HG03039 (cell line): Measurements from ENCODE around the gene SCUBE1.

Experiments used
- ATAC-seq: cut with Tn5 transposase; IDR thresholded peaks from one replicate; pipeline ENCODE4 v1.9.1; 2021; ENCODE audit warnings: mild to moderate bottlenecking, moderate library complexity; ENCODE audit not compliant: unreplicated experiment

SCUBE1 gene

DNA sequence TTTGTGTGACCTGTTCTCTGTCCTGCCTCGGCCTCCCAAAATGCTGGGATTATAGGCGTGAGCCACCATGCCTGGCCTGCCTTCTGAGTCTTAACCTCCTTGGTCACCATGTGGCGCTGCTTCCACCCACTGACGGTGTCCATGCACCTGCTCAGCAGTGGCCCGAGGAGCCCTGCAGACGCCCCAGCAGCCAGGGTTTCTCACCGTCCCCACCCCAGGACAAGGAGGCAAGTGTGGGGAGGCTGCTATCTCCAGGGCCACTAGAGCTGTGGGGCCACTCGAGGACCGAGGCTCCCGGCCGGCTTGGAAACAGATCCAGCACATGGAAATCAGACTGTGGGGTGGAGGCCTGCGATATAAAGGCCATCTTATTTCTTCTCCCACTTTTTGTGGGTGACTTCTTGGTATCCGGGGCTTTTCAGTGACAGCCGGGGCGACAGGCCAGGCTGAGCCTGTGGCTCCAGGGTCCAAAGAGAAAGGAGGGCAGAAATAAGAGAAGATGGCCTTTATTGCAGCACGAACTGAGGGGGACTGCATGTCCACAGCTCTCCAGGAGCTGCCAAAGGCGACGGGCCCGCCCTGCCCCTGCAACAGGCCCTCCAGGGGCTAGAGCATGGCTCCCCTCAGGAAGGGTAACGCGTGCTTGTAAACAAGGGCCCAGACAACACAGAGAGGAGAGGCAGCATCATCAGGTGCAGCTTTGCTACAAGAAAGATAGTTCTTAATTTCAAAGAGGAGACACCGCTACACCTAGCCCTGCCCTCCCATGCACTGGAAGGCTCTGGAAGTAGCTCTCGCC lies 176.8 kb downstream of the SCUBE1 start:
- ATAC-seq = no peak

DNA sequence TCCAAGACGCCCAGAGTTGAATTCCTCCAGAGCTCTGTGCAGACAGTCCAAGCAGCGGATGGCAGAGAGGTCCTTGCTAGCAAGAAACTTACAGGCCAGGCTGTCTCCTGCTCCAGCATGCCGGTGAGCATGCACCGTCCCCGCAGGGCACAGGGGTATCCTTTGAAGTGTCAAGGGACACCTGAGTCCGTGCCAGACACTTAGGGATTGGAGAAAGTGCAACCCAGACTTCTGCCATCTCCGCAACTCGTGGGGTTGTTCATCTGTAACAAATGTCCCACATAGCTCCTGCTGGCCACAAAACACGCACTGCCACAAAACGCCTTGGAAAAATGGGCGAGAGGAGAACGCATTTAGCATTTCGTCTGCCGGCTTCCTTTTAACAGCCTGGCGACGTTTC lies 178.5 kb downstream of the SCUBE1 start:
- ATAC-seq = no peak

DNA sequence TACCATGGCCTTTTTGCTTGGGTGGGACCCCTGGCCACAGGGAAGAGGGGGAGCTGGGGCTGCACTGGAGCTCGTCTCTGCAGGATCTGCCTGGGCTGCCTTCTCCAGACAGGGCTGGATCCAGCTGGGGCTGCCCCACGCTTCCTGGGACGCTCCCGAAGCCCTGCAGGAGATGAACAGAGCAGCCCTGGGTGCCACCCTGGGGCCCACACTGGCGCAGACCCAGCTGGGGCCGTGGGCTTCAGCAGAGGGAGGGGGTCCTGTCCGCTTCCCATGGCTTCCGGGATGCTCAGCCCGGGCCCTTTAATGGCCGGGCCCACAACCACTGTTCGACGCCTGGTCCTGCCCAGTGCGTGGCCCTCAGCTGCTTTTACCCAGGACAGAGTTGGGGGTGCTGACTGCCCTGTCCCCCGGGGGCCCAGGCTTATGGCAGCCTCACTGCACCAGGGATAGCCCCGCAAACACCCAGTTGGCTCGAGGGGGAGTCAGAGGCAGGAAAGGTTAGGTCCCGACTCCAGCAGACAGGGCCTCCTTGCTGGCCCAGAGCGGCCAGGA lies 179.9 kb downstream of the SCUBE1 start:
- ATAC-seq = no peak

DNA sequence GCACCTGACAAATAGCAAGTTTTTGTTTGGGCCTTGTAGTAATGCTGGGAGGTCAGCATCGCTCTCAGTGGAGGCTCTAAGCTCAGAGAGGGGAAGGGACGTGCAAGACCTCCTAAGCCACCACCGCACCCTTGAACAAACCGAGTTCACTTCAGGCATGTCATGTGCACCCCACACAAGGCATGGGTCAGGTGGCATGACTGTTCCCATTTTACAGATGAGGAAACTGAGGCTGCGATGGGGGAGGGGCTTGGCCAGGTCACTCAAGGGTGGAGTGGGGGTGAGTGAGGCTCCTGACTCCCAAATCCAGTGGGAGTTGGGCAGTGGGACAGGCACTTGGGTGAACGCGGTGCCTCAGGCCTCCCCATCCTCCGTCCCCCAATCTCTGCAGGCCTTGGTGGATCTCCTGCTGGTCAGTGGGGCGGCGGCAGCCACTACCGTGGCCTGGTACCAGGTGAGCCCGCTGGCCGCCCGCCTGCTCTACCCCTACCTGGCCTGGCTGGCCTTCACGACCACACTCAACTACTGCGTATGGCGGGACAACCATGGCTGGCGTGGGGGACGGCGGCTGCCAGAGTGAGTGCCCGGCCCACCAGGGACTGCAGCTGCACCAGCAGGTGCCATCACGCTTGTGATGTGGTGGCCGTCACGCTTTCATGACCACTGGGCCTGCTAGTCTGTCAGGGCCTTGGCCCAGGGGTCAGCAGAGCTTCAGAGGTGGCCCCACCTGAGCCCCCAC lies 180.6 kb downstream of the SCUBE1 start:
- ATAC-seq = no peak

DNA sequence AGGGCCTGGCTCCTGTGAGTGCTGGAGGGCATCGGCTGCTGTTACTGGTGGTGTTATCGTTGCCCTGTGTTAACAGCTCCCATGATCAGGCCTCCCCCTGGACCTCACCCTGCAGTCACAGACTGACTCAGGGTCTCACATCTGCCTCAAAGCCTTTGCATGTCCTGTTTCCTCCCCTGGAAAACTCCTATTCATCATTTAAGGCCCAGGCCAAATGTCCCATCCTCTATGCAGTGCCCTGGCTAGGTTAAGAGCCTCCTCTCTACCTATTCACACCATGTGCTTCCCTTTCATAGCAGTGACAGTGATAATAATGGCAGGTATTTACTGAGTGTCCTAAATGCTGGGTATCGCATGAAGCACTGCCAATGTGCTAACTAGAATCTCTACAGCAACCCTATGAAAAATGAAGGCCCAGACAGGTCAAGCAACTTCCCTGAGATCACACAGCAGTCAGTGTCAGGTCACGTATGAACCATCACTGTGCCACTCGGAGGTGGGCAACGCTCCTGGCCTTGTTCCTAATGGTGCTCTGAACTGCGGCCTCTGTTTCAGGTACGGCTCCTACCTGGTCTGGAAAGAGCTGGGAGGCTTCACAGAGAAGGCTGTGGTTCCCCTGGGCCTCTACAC lies 182.6 kb downstream of the SCUBE1 start:
- ATAC-seq = no peak

DNA sequence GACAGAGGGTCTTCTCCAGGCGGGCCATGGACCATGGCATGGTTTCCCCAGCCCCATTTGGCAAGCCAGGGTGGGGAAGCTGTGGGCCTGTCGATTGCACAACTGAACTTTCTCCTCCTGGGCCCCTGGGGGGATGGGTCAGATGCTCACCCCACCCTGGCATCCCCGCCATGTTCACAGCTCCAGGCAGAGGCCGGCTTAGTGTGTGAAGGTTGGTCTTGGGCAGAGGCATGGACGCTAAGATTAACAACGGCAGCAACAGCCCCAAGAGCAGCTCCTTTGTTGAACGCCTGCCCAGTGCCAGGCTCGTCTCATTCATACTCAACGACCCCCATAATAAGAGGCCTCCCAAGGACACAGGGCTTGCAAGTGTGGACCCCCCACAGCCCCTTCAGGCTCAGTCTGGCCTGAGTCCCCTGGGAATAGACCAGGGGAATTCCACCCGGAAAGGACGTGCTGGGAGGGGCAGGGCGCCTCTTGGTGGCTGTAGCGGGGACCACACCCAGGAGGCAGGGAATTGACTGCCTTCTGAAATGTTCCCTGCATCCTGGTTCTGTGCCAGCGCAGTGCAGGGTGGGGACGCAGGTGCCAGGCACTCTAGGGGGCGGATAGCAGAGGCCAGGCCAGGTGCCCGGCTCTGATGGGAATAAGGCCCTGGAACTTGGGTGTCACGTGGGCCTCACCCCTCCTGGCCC lies 183.5 kb downstream of the SCUBE1 start:
- ATAC-seq = no peak

DNA sequence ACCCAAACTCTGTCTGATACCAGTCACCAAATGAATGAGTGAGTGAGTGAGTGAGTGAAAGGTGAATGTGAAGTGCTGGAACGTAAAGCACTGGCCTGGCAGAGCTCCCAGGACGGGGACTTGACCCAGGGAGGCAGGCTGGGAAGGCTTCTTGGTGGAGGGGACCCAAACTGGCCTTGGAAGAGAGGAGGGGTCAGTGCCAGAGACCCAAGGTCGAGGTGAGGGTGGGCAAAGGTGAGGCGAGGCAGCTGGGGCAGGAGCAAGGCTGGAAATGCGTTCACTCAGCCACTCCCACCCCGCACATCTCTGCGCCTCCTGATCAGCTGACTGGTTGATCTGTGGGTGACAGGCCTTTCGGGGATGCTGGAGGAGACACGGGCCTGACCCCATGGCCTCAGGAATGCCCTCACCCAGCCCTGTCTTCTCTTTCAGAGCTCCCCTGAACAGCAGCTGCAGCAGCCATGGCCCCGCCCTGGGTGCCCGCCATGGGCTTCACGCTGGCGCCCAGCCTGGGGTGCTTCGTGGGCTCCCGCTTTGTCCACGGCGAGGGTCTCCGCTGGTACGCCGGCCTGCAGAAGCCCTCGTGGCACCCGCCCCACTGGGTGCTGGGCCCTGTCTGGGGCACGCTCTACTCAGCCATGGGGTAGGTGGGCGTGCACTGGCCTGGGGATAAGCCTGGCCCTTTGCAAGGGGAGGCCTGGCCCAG lies 184.2 kb downstream of the SCUBE1 start:
- ATAC-seq = no peak

DNA sequence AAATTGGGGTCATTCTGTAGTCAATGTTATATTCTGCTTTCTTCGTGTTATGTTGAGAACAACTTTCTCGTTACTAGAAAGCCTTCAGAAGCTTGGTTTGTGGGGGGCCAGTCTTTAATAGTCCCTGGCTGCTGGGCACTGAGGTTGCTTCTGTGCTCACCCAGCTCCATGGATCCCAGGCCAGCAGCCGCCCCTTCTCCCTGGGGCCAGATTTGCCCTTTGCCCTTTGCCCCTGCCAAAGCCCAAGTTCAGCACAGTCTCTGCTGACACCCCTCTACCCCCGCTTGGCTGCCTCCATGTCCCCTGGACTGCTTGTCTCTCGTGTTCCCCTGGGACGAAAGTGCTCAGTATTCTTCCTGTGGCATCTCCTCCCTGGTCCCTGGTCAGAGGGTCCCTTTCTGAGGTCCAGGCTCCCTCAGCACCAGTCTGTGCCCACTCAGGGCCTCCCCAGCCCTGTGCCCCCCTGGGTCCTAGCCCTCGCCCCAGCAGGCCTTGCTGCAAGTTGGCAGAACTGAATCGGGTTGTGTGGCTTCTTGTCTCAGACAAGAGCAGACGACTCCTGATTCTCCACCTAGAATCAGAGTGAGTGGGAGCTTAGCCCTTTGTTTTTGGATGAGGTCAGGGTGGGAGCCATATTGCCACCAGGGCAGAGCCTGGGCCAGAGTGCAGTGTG lies 185.2 kb downstream of the SCUBE1 start:
- no peak for ATAC-seq

DNA sequence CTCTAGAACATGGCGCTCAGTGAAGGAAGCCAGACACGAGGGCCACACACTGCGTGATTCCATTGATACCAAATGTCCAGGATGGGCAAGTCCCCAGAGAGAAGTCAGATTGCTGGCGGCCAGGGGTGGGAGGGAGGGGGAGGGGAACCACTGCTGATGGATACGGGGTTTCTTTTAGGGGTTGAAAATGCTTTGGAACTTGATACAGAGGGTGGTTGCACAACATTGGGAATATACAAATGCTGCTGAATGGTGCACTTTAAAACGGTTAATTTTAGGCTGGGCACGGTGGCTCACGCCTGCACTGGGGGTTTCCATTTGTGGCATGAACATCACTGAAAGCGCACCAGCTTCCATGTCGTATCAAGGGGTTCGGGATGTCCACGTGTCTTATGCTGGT lies 186.8 kb downstream of the SCUBE1 start:
- ATAC-seq = no peak

DNA sequence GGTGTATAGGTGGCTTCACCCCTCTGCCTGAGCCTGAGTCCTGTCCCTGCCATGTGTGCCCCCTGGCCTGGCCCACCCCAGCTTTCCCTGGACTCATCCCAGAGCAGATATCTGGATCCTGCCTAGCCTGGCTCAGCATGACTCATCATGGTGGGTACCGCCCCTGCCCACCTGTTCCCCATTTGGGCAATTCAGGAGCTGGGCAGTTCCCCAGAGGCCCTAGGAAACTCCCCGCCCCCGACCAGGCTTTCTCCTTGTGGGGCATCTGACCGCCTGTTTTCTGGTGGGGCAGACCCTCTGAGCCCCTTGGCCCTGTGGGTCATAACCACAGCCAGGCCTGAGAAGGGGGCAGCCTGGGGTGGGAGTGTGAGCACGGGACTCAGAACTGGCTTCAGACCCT lies 187.4 kb downstream of the SCUBE1 start:
- ATAC-seq = no peak

DNA sequence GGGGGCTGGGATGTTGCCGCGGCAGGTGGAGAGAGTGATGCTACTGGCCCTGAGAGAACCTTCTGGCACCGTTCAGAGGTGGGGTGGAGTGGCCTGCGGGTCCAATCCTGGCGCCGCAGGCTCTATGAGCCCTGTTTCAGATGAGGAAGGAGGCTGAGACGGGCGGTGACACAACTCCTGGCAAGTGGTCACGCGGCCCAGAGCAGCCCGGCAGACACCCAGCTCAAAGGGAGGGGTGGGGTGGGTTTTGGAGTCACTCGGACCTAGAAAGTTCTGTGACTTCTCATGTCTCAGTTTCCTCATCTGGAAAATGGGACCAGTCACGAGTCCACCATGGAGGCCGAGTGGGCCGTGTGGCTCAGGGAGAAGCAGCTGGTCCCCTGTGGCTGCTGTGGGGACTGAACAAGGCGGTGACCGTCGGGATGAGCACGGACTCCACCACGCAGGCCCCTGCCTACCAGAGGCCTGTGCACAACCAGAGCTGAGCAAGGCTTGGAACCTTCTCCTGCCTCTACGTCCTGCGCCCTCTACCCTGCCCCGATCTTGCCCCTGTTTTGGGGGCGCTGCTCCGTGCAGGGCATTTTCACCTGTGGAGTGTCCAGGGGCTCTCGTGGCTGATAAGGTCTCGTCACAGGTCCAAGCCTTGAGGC lies 188.2 kb downstream of the SCUBE1 start:
- no peak for ATAC-seq

DNA sequence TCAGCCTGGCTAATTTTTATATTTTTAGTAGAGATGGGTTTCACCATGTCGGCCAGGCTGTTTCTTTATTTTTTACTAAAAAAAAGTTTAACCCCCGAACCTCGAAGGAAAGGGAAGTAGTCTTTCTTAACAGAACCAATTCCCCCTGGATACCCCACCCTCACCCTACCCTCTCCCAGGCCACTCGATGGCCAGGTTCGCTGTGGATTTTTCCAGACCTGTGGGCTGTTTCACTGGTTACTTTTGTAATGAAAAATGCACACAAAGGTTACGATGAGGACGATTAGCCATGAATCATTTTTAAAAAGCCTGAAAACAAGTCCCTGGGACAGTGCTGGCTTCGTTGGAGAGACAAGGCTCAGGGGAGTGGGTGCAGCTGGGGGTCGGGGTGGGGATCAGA lies 189.3 kb downstream of the SCUBE1 start:
- no peak for ATAC-seq

DNA sequence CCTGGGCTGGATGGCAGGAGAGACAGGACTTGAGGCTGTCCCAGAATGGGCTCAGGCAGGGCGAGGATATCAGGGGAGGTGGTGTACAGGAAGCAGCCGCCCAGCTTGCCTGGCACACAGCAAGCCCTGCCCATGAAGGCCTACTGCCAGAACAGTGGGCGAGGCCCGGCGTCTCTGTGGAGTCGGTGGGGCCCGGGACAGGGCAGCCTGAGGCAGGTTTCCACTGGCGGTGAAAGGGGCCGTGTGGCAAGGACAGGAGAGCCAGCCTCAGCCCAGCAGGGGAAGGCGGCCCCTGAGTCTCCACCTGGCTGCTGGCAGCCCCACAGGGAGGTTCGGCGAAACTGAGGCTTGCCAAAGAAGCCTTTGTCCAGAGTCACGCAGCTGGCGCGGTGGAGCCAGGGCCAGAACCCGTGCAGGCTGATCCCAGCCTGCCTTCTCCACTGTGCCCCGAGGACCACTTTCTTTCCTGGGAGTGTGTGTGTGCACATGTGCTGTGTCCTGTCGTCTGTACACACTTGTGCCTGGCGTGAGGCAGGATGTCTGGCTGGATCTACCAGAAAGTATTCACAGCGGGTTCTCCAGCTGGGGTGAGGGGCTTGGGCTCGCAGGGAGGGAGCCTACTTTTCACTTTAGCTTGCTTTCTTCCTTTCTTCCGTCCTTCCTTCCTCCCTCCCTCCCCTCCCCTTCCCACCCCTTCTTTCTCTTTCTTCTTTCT lies 190.7 kb downstream of the SCUBE1 start:
- ATAC-seq = no peak

DNA sequence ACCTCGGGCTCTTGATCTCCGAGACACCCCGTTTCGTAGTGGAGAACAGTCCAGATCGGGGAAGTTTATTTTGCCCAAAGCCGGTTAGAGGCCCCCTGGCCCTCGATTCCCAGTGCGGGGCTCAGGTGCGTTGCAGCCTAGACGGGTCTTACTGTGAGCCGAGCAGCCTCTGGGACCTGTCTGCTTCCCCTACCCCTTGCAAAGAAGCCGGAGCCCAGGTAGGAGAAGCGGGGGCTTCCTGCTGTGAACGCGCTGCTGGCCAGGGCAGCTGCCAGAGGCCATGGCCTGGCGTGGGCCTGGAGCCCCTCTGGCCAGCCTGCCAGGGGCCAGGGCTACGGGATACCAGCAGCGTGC lies 191.2 kb downstream of the SCUBE1 start:
- no peak for ATAC-seq

DNA sequence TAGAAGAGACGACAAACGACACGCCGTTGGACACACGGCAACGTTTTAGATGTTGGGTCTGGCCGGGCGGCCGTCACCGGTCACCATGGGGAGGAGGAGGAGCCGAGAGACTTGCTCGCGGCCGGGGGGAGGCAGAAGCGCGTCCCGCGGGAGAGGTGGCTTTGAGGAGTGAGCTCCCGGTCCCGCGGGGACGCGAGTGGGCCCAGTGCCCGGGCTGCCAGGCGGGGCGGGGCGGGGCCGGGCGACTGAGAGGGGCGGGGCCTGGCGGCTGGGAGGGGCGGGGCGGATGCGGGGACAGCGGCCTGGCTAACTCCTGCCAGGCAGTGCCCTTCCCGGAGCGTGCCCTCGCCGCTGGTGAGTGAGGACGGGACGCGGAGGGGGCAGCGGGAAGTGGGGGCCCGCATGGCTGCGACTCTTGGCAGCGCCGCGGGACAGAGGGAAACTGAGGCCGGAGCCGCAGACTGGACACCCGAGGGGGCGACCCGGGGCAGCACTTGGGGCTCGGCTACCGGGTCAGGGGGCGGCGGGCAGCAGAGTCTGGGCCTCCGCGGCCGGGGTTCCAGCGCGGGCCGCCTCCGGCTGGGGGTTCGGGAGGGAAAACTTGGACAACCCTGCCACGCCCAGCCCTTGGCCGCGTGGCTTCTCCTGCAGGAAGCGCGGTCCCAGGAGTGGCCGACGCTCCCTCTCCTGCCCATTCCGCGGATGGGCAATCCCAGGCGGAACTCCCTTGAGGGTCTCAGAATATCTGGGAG lies 191.7 kb downstream of the SCUBE1 start, which contains the start of gene TSPO:
TSPO (plus strand) TSS at position 309 of the 752 bp plus-strand sequence. CDS start 7,680 bp downstream, outside the sequence.
- ATAC-seq = no peak

DNA sequence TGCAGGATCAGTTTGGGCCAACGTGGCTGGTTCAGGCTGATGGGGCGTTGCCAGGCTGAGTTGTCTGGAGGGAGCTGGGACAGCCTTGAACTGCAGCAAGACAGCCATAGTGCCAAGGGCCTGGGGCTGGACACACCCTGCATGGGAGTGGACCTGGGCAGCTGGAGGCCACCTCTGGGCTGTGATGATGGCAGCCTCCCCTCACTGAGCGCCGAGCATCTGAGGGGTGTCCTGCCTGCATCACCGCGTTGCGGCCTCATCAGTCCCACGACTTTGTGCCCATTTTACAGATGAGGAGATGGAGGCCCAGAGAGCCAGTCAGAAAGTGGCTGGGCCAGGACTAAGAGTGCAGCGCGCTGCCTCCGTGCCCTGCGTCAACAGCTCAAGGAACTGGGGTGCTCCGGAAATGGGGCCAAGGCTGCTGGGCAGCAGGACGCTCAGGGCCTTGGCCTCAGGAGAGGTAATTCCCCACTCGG lies 192.4 kb downstream of the SCUBE1 start:
- no peak for ATAC-seq

DNA sequence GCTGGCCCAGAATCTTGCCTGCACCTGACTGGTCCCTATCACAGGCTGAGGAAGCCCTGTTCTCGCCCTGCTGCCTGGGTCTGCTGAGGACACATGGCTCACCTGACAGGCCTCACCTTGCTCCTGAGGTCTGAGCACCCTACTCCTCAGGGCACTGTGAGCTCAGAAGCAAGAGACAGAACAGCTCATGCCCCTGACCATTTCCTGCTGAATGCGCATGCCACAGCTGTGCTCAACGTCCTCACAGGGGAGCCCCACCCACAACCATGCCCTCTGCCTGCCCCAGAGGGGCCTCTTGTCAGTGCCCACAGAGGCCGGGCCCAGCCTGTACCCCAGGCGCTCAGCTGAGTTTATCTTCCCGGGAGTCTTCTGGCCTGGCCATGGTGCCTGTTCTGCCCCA lies 194.6 kb downstream of the SCUBE1 start:
- no peak for ATAC-seq

DNA sequence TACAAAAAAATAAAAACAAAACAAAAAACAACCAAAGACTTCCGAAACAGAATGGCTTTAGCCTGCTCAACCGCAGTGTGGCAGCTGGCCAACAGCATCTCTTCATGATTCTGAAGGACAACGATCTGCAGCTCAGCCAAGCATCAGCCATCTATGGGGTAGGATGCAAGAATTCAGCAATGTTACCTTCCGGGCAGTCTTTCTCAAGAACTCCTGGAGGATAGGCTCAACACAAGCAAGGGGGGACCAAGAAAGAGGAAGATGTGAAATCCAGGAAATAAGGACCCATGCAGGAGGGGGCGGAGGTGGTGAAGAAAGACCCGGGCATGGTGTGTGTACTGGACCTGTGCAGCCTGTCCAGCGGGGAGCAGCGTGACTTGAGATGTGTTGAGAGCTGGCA lies 195.4 kb downstream of the SCUBE1 start:
- no peak for ATAC-seq
